Erythroblast (primary cell): Measurements from ENCODE around the gene CHRNA1.

Experiments
- GATA1 ChIP-seq: IDR thresholded peaks from 2 replicates; pipeline ENCODE4 v1.6.1; 2011; ENCODE audit warnings: low read depth, mild to moderate bottlenecking, control low read depth, low read length, moderate library complexity
- POLR2A ChIP-seq: IDR thresholded peaks from 2 replicates; pipeline ENCODE4 v1.6.1; 2011; ENCODE audit warnings: mild to moderate bottlenecking, low read length

DNA sequence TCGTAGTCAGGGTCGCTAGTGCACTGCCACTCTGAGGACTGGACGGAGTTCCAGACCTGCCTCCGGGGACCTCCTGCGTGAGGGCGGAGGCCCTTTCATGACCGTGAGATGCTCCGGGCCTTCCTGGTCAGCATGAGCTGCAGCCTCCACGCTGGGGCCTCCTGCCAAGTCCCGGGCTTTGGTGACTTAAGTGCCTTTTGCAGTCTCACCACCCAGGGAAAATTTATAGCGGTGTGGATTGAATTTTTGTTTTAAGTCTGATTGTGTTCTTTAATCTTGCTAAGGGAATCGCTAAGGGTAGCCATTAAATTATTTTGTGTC is 33.6 kb downstream of the CHRNA1 start:
- no peak for TF ChIP-seq POLR2A
- TF ChIP-seq GATA1 = no peak
